Fibroblast of skin of back (primary cell): ENCODE measurements around the gene PLCD3.

ENCODE experiments used
- DNase-seq: peaks from one replicate; pipeline ENCODE4 v3.0.0-alpha.2; 2013

The PLCD3 gene

DNA sequence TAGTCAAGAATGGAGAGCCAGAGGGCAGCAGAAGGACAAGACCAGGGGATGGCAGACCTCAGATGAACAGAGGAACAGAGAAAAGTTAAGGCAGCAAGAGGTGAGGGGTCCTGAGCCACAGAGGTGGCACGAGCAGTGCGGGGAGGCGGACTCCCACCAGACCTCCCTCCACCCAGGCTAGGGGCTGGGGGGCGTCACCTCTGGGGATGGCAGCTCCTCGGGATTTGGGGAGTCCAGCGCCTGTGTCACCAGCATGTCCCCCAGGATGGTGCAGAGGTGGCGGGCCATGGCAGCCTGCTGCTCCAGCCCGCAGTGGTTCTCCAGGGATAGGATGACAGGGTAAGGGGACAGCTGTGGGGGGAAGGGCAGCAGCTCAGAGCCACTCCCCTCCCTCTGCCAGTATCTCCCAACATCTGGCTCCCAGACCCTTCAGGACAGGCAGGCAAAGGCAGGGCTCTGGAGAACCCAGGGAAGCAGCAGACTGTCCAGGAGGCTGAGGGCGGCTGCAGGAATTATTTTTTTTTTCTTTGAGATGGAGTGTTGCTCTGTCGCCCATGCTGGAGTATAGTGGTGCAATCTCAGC lies 15.8 kb downstream of the PLCD3 start:
- DNase-seq: no peak

DNA sequence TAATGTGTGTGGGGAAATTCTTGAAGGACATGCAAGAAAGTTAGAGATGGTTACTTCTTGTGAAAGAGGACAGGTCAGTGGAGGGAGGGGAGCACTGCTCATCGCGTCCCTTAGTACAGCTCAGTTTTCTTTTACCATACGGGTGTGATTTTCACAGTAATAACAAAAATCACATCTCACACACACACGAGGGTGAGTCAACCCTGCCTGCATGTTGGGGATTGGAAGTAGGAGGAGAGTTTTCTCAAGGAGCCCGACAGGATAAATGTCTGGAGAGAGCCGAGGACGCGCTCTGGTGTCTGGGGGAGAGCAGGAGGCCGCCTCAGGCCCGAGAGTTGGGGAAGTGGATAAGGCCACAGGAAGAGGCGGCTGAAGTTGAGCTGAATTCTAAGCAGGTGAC lies 16.4 kb downstream of the PLCD3 start:
- DNase-seq: peak; percentile 69

DNA sequence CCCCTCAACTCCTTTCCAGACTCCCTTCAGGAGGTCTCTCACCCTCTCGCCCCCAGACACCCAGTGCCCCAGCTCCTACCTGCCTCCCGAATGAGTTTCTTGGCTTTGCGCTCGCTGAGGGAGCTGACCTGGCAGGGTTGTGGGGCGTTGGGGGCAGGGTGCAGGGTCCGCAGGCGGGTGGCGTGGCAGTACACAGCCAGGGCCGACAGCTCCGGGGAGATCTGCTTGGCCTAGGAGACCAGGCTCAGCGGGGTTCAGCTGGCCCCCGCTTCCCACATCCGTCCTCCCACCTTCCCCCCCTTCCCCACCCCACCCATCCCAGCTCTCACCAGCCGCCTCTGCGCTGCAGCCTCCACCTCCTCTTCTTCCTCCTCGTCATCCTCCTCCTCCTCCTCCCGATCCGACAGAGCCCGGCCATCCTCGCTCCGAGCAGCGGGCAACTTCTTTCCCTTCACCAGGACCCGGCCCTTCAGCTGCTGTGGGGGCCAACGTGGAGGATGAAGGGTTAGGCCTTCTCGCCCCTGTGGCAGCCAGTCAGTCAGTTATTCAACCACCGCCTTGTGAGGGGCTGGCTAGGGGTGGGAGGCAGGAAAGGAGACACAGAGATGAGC lies 17.2 kb downstream of the PLCD3 start:
- no peak for DNase-seq

DNA sequence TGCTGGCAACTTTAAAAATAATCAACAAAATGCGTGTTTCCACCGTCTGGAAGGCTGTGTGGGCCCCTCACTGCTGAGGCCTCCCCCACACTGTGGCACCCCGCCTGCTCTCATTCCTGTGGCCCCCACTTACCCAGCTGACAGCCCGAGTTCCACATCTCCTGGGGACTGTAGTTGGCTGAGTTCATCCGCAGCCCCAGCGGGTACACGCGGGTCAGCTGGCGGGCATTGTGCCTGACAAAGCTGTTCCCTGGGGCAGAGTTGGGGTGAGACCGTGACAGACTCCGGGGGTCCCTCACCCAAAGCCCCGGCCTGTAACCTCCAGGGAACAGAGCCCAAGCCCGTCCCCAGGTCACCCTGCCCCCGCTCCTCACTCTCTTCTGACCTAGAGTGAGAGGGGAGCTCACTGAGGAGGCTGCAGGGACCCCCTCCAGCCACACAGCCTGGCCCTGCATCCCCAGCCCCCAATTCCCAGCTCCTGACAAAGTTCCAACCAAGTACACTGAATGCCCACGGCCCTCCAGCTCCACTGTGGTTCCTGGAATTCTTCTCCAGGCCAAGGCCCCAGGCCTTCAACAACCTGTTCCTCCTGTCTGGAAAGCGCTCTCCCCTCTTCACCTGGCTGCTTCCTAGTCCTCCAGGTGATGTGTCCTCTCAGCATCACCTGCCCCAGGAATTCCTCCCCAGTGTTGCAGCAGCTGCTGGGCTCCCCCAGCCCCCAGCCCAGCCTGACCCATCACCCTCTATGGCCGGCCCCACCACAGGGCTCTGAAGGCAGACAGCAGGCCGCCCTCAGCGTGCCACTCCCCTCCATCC lies 18.0 kb downstream of the PLCD3 start:
- DNase-seq: no peak

DNA sequence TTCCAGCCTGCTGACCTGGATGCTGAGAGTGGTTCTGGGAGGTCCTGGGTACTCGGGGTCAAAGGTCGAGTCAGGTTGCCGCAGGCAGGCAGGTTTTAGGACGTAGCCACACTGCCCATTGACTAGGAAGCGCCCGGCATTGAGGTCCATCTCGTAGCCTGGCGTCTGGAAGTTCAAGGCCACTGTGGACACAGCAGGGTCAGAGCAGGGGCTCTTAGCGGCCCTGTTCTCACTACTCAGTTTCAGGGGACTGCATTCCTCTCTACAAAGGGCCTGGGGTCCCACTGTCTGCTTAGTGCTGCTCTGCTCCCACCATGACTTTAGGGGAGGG lies 18.9 kb downstream of the PLCD3 start:
- DNase-seq: no peak

DNA sequence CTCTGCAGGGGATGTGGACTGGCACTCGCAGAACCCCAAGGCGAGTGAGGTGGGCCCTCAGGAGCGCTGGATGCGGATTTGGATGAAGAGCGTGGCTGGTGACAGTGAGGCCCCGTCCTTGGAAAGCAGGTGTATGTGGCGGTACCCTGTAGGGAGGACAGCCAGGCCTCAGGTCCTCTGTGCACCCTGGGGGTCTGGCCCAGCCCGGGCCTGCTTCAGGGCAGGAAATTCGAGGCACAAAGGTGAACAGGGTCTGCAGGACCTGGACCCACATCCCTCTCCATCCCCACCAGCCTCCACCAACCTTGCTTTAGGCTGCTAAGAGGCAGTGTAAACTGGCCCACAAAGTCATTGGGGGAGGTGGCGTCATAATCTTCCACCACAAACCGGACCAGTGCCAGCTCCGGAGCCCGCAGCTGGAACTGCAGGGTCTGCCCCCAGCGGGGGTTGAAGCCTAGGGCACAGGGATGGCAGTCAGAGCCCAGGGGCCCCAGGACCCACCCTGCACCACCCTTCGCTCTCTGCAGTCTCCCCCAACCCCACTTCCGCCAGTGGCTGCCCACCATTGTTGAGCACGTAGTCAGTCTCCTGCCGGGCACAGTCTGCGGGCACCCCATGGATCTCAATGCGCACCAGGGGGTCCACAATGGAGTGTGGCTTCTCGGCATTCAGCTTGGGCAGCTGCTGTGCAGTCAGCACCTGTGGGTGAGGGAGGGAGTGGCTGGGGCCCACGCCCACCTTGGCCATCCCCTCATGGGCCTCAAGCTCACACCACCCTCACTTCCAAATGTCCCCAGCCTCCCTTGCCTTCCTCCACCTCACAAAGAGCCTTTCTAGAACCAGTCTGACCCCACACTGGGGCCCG lies 19.5 kb downstream of the PLCD3 start:
- DNase-seq: no peak

DNA sequence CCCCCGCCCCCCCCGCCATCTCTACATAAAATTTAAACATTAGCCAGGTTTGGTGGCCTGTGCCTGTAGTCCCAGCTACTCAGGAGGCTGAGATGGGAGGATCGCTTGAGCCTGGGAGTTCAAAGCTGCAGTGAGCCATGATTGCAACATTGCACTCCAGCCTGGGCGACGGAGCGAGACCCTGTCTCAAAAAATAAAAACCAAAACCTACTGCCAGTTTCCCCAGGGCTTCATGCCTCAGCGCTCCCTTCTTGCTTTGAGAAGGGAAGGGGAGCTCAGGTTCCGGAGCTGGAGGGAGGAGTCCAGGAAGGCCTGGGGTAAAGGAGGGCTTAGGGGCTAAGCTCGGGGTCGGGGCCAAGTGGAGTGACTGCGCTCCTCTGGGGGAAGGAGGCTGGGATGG lies 20.5 kb downstream of the PLCD3 start:
- no peak for DNase-seq

DNA sequence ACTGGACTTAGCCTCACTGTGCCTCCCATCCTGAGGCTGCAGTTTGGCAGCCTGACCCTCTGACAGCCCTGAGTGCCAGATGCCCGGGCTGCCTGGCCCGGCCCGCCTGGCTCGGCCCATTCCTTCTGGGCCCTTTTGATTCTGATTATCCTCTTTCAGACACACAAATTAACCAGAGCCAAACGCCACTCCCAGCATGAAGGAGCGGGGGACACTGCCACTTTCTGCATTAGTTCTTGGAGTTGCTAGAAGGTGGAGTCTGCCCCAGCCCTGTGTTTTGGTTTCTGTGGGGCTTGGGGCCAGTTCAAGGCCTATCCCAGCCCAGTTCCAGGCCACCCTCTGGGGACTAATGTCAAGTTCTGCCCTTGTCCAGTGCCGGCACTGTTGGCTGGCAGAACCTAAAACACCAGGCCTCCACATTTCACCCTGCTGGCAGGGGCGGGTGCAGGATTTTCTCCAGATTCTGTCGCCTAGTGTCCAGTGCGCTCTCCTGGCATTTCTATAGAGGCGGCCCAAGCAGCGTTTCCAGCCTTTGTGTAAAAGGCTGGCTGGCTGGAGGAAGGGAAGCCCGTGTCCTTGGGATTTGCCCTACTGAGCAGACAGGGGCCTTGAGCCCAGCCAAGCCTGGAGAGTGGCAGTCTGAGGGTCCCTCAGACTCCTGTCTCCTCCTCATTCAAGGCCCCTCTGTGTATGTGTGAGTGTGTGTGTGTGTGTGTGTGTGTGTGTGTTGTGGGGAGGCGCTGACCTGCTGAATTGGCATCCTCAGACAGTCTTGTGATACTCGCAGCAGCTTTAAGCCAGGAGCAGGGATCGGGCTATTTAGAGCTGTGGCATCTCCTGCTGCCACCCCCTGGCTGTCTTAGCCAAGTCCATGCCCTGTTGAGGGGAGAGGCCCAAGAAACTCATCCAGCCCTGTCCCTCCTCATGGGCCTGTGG lies 21.4 kb downstream of the PLCD3 start:
- DNase-seq: no peak

DNA sequence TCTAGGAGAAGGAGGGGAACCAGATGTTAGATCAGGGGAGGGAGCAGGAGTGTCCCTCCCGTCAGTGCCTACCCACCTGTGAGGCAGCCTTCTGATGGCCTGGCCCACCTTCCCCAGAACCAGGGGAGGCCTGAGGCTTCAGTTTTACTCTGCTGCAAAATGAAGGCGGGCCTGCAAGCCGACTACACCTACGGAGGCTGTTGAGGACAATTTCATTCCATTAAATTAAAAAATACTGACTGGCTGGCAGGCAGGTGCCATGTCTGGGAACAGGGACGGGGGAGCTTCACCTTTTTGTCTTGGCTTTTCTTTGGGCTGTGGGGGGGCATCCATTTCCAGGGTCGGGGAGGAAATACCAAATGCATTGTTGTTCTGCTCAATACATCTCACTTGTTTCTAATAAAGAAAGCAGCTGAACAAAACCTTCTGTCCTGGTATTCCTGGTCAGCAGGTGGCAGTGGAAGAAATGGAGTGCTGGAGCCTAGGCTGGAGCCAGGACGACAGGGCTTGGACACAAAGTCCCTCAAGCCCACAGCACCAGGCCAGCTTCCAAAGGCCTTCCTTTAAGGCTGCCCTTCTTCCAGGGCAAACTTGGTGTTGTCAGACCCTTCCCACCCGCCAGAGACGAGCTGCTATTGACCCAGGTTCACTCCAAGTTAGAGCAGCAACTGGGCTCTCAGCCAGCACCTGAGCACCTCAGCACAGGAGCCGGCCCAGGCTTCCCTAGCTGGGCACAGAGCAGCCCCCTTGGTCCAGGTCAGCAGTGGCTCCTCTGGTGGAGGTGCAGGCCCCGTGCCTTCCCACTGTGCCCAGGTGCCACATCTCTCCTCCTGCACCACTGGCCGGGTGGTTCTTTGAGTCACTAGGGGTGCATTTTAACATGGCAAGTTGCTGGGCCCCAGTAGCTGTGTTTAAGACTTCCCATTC lies 23.5 kb downstream of the PLCD3 start:
- DNase-seq: no peak

DNA sequence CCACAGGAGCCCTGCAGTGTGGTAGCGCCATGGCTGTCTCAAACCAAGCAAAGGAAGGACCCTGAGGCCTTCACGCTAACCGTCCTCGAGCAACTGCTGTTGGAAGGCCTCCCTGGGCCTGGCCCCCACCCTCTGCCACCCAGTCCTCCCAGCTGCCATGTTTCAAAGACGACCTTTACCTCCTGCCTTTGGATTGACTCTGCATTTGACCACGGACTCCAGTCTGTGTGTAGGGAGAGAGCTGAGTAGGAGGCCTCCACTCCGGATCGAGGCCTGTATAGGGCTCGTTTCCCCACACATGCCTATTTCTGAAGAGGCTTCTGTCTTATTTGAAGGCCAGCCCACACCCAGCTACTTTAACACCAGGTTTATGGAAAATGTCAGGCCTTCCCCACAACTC lies 24.3 kb downstream of the PLCD3 start:
- no peak for DNase-seq

DNA sequence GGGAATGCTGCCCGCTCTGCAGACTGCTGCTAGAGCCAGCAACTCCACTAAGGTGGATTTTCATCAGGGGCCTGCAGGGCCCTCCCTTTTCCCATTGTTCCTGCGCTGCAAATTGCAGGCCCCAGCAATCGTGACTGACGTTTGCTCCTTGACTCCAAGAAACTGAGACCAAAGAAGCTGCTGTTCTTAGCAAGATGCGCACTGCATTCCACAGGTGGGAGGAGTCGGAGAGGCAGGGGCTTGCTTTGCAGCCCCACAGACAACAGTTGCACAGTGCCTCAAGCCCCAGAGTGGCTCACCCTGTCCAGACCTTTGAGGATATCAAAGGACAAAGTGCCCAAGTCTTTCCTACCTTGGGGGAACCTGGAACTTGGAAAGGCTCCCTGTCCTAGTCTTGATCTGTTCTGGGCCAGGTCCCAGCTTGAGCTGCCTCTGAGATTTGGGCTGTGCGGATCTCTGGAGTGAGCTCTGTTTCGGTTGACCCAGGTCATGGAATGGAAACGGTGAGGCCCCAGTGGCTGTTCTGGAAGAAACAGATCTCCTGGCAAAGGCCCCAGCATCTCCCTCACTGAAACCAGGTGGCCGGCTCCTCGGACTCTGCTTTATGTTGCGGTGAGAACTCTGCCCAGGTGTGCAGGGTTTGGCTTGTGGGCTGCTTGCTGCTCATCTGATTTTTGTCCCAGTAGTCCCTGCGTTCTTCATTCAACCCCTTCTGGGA lies 24.9 kb downstream of the PLCD3 start:
- no peak for DNase-seq

DNA sequence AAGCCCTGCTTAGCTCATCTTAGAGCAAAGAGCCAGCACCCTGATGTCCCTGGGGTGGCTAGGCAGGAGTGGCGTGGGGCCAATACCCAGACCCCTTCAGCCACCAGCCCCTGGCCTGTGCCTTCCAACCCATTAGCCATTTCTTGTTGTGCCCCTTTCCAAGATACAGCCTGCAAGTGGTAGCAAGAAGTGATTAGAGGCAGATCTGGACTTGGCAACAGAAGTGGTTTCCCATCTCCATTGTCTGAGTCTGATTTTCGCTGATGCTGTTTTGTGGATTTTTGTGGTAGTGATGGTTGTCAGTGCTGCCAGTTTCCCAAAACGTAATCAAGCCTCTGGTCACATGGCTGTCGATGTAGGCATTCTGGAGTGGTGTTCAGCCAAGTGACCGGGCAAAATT lies 25.7 kb downstream of the PLCD3 start:
- DNase-seq: no peak

DNA sequence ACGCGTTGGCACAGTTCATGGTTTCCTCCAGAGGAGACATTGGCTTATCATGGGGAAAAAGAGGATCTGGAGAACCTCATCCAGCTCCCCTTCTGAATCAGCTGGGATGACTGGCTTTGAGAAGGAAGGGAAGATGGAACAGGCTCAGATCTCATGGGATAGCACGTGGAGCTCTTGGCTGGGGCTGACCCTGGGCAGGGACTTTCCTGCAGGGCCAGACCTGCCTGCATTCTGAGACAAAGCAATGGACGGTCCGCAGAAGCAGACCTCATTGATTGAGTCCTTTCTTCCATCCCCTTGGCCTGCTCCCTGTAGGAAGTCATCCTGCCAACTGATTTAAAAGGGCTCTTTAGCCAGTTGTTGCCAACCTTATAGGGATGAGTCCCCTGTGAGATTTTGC lies 26.2 kb downstream of the PLCD3 start:
- DNase-seq: no peak

DNA sequence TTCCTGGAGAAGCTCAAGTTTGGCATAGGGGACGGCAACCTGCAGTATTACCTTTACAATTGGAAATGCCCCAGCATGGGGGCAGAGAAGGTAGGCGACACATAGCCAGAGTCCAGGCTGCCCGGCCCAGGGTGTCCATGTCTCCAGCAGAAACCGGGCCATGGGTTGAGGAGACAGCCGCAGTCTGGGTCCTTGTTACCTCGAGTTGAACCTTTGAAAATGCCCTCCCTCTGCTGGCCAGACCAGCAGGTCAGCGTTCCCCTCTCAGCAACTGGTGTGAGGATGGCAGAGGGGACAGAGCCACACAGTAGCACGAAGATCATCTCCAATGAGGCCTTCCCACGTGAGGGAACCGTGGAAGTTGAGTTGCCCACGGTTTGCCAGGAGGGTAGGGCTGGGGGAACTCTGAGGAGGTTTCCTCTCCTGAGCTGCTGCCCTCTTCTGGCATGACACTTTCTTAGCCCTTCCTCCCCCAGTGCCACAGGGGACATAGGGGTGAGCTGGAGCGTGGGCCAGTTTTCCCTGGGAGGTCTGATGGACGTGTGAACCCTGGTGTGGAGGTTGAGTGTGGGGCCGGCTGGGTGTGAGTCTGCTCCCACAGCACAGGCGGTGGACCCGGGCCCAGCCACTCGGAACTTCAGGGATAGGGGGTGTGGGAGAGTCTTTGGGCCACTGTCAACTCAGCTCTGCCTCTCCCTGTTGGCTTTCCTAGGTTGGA lies 27.2 kb downstream of the PLCD3 start:
- DNase-seq: no peak

DNA sequence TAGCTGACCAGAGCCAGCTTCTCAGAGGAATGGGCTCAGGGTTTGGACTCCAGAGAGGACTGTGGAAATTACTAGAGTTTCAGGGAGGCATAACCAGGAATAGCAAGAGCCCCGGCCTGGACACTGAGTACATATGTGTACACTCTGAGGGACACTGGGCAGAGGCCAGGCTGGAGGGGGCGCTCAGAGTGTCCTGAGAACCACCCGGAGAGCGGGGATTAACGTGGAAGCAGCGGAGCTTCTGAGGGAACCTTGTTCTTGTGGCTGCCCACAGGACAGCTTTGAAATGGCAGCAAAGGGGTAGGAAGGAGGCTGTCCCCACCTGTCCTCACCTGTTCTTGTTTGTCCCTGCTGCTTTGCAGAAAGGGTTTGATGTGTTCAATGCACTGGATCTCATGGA lies 27.8 kb downstream of the PLCD3 start:
- DNase-seq: no peak

DNA sequence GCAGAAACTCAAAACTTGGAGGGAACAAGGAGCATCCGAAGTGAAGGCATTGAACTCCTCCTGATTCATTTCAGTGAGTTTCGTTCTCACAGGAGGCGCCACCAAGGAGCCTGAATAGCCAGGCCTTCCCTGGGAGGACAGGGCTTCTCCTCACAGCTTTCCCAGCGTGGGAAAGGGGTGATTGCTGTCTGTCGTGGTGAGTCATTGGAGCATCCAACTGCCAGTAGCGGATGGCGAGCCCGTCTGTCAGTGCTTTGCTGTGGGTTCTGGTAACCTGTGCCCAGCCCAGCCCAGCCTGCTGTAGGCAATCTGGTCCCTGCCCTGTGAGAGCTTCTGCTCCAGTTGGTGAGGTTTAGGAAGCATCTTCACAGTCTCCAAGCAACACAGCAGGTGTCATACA lies 28.3 kb downstream of the PLCD3 start:
- DNase-seq: no peak

DNA sequence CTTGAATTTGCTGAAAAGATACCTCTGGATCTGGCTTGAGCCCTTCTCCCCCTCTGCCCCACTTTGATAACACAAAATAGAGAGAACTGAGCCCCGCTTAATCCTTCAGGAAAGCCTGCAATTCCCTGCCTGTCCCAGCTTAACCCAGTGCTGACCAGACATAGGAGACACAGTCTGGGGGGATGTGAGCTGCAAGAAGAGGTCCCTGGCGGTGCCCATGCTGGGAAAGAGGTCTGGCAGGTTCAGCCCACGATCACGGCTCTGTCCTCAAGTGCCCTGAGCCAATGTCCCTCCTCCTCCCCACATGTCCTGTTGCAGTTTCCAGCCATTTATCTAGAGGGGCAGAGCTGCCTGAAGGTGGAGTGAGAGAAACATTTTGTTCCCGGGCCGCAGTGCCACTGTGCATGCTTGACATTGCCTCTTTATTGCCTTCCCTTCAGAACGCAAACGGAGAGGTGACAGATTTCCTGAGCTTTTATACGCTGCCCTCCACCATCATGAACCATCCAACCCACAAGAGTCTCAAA lies 29.0 kb downstream of the PLCD3 start:
- no peak for DNase-seq

DNA sequence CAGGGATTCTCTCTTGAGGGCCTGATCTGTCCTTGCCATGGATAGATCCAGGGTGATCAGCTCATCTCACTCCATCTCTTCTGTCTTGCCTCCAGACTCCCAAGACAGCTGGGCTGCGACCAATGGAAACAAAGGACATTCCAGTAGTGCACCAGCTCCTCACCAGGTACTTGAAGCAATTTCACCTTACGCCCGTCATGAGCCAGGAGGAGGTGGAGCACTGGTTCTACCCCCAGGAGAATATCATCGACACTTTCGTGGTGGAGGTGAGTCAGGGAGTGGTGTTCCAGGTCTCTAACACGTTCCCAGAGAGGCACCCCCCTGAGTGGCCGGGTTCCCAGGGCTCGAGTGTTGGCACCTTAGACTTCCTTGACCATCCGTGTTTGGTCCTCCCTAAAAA lies 29.5 kb downstream of the PLCD3 start:
- DNase-seq: no peak
